Stomach (tissue), 4 donors: Measurements from ENCODE around the gene ASPHD1.

Experiments used
- CTCF ChIP-seq, 7 experiments: fragments of 450-650 bp in 4 of 7; fragments of 200-600 bp in 3 of 7; sonication (generic) in 3 of 7; IDR thresholded peaks; one replicate each; pipeline ENCODE4 v1.5.1; 2016 to 2019; ENCODE audit warnings: antibody characterized with exemption in 7 of 7, control low read depth in 2 of 7, mild to moderate bottlenecking in 1 of 7
- EP300 ChIP-seq: sonication (generic); formaldehyde crosslinking; IDR thresholded peaks from one replicate; pipeline ENCODE4 v1.6.1; 2017; ENCODE audit warnings: antibody characterized with exemption
- POLR2A ChIP-seq, 4 donors: fragments of 450-650 bp; IDR thresholded peaks; one replicate each; pipeline ENCODE4 v1.6.1; 2016; ENCODE audit warnings: antibody characterized with exemption in 4 of 4, control low read depth in 2 of 4, mild to moderate bottlenecking in 1 of 4, moderate library complexity in 1 of 4
- POLR2AphosphoS5 ChIP-seq, 3 donors: sonication (generic); formaldehyde crosslinking; IDR thresholded peaks; one replicate each; pipeline ENCODE4 v1.6.1; 2016; ENCODE audit warnings: antibody characterized with exemption in 3 of 3

- TF ChIP-seq POLR2A (IDR thresholded peaks at IDR 0.05) (no peak), POLR2AphosphoS5 (IDR thresholded peaks at IDR 0.05) (no peak), EP300 (no peak), CTCF (IDR thresholded peaks at IDR 0.05) (no peak)
These were observed 31.8 kb upstream of the ASPHD1 start for GRCh38 chr16:29868396-29869009.
